ENCODE data around the gene PRKAR1B.

Gene PRKAR1B

DNA sequence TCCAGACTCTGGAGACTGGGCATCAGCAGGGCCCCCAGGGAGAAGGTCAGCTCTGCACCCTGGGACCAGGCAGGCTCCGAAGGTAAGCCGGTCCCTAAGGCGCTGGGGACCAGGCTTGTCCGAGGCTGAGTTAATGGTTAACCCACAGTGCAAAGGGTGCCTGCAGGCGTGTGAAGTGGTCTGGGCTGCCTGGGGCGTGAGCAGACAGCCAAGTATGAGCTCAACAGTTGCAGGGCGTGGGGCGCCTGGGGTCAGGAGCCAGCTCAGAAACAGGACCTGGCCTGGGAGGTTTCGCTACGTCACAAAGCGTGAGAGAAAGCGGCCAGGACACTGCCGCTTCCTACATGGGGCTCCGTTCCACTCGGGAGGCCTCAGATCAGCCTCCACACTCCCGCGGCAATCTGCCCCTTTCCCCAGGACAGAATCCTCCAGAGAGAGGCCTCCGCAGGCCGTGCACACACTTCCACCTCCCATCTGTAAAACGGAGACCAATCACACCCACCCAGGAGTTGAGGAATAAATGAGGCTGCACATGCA is 223.4 kb downstream of the PRKAR1B start:
- DNase-seq, result no peak

DNA sequence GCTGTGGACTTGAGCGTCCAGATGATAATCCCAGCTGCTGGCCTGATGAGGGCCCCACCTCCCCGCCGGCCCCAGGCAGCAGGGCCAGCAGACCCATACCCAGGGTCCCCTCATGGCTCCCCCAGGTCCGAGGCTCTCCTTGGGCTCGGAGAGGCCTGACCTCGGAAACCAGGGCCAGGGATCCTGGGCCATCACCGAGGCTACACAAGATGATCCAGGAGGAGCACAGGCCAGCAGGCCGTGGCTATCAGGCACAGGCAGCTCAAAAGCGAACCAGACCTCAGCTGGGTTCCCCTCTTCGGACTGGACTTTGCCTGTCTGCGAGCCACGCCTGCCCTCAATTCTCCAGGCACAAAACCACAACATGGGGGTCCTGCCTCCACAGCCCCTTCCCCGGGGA is 224.8 kb downstream of the PRKAR1B start:
- no peak for DNase-seq

DNA sequence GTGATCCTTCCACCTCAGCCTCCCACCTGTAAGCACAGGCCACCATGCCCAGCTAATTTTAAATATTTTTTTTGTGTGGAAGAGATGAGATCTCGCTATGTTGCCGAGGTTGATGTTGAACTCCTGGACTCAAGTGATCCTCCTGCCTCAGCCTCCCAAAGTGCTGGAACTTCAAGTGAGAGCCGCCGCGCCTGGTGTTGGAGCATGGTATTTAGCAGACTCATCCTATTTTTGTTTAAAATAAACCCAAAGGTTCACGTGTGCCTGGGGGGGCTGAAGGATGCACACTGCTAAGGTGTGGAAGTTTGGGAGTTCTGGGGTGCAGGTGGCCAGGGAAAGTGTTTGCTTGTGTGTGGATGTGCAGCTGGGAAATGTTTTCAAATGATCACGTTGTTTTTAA is 225.6 kb downstream of the PRKAR1B start:
- DNase-seq, result no peak

DNA sequence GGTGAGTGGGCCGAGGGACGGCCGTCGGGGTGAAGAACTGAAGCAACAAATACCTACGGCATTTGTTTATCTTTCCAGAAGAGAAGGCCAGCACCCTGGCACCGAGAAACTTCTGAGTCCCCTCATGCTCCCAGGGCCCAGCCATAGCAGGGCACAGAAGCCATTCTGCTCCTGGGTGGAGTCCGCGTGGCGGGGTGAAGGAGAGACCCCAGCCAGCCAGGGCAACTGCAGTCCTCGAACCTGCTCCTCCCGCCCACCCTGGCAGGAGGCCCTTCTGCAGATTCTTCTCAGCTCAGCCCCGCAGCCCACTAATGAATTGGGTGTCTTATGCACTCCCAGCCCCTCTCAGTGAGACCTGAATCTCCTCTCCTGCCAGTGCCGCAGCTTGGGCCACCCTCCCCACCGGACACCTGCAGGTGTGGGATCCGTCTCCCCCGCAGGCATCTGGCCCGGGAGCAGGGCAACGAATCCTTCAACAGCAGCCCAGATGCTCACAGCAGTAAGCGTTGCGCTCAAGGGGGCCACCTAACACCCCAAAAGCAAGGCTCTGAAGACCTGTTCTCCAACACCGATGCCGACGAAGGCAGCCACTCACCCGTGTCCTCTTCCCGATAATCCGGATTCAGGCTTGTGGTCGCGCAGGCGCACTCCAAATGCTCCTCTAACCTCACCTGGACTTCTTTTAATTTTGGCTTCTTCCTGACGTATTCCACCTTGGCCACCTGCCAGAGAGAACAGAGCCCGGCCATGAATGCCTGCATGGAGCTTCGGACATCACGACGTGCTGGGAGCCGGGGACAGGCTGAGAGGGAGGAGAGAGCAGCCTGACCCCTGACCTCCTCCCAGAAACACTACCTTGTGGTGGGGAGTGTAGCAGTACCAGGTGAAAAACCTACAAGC is 226.3 kb downstream of the PRKAR1B start:
- no peak for DNase-seq

DNA sequence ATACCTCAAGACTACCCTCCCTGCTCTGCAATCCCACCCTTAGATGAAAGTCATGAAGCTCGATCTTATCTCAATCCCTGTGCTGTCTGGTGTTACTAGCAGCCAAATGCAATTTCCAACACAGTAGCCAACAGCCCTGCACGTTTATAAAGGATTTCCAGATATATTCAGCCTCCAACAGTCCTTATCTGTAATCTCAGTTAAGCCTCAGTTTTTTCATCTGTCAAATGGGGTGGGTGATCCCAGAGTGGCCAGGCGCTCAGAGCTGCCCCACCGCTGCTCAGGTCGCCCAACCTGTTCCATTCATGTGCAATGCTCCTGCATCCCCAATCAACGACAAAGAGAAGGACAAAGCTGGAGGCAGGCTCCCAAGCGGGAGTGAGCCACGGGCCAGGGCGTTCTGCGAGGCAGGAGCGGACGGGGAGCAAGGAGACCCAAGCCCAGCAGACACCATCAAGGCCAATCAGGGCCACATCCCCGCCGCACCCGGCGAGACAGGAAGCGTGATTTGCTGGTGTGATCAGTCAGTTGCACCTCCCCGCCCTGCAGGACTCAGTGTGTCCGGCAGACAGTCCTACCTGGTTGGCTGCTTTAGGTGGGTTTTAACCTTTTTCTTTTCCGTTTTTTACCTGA is 227.1 kb downstream of the PRKAR1B start:
- no peak for DNase-seq
